HL-60/S4 treated with retinoic acid at 250 ng/mL for 4 days and 3 days (cell line): Measurements from ENCODE around the gene NTPCR.
"Not testable (repeated sequence)": the region's sequence is repeated elsewhere in the genome, so short reads cannot be mapped to it uniquely, and the experiment has no call there.

Source experiments
- in situ Hi-C: fragments of 300-500 bp; cut with MboI; formaldehyde crosslinking; loops from 2 replicates; pipeline ENCODE4 v1.7.0; 2022; ENCODE audit warnings: low sequenced_read_pairs

Gene NTPCR, protein sequence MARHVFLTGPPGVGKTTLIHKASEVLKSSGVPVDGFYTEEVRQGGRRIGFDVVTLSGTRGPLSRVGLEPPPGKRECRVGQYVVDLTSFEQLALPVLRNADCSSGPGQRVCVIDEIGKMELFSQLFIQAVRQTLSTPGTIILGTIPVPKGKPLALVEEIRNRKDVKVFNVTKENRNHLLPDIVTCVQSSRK

DNA sequence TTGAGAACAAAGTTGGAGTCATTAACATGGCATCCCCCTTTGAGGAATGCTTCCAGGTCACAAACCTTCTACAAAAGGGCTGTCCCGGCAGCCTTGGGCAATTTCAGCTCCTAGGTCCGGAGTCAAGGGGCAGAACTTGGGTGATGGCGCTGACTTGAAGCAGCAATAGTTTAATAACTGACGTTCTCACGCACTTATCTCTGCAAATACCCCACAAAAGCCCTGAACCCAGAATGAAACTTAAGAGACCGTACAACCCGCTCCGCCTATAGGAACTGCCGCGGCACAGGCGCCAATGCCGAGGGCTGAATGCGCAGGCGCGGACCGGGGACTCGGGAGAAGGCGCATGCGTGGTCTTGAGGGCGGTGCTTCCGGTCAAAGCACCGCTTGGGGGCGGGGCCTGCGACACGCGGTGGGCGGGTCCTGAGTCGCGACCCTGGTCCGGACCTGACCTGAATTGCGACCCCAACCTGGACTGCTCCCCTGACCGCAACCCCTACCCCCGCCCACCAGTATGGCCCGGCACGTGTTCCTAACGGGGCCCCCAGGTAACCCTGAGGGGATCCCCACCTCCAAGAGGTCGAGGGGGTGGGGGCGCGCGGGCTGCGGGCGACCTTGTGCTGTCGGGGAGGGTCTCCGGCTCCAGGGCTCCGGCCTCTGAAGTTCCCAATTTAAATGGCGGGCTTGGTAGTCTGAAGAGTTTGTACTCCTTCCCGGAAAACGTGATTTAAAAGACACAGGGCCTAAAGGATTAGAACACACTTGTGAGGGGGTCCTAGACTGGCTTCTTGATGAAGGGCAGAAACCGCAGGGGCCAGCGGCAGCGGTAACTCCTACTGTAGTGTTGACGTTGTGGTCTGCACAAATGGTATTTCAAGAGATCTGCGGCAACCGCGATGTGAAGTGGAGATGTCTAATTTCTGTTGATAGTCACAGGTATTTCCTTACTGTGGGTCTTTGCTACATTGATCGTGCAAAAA lies at the start of gene NTPCR:
Gene NTPCR (plus strand): TSS at position 415 of the 980 bp plus-strand sequence. CDS start 100 bp downstream, at position 515.
- in situ Hi-C loops = no loop called here

DNA sequence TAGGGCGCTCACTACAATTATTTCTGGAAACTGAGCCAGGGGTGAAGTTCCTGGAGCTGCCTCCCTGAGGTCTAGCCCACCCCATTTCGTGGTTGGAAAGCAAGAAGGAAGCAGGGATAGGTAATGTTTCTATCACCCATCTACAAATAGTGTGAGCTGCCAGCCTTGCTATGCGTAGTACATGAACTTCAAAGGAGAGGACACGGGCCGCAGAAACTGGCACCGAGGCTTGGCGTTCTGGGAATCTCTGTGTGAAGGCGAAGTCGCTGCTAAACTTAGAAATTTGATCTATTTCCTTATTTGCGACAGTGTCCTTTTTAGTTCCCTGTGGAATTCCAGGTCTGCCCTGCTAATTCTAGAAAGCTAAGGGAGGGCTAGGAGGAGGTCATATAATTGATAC lies 49.6 kb upstream of the NTPCR start:
- in situ Hi-C loops = no loop called here

DNA sequence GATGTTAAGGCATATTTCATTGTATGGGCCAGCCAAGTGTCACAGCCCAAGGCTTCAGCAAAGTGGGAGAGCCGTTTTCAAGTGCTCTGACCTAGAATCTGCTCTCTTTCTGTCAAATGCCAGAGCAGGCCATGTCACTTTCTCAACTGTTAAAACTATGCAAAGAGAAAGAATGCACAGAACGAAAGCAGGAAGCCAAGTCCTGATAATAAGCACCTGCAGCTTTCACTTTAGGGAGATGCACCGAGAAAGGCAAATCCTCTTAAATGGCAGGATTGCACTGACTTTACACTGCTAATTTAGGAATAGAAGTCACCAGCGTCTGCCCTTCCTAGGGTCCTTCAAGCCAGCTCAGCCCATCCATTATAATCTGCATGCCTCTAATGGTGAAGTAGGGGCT lies 49.2 kb upstream of the NTPCR start:
- in situ Hi-C loops = no loop called here

DNA sequence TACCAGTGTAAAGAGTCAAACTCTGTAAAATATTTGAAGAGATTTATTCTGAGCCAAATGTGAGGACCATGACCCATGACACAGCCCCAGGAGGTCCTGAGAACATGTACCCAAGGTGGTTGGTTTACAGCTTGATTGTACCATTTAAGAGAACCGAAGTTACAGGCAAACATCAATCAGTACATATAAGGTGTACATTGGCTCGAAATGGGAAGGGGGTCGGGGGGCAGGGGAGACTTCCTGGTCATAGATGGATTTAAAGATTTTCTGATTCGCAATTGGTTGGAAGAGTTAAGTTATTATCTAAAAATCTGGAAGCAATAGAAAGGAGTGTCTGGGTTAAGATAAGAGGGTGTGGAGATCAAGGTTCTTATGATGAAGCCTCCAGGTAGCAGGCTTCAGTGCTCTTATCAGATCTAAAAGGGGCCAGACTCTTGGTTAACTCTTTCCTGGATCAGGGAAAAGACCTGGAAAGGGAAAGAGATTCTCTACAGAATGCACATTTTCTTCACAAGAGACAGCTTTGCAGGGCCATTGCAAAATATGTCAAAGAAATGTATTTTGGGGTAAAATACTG lies 47.5 kb upstream of the NTPCR start:
- in situ Hi-C loops = no loop called here

DNA sequence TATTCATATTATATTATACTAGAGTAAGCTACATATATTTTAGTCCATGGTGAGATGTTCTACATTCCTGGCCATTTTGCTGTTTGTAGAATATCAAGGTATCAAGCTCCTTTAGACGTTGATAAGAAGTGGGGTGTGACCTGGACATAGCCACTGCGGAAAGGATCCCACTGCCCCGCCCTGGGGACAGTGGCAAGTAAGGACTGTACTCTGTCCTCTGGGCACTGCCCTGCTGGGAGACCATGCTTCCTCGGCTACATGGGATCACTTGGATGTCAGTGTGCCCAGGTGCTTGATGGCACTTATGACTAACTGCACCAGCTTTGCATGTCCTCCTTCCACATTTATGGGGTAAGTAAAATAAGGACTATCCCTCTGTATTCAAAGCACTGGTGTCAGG lies 46.3 kb upstream of the NTPCR start:
- in situ Hi-C loops = no loop called here

DNA sequence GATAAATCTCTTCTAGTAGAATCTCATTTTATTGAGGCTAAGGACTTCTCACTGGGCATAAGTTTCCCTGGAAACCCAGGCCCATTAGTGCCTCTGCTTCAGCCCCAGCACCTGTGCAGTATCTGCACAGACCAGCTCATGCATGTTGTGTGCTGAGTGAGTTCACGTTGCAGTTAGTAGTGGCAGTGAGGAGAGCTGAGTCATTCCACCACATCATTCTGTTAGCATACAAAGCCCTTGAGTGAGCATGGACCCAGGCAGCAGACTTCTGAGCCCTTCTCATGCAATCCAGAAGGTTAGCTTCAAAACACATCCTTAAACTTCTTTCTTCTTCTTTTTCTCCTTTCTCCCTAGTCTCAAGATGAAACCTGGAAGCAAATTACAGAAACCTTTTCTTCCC lies 45.8 kb upstream of the NTPCR start:
- in situ Hi-C loops = no loop called here

DNA sequence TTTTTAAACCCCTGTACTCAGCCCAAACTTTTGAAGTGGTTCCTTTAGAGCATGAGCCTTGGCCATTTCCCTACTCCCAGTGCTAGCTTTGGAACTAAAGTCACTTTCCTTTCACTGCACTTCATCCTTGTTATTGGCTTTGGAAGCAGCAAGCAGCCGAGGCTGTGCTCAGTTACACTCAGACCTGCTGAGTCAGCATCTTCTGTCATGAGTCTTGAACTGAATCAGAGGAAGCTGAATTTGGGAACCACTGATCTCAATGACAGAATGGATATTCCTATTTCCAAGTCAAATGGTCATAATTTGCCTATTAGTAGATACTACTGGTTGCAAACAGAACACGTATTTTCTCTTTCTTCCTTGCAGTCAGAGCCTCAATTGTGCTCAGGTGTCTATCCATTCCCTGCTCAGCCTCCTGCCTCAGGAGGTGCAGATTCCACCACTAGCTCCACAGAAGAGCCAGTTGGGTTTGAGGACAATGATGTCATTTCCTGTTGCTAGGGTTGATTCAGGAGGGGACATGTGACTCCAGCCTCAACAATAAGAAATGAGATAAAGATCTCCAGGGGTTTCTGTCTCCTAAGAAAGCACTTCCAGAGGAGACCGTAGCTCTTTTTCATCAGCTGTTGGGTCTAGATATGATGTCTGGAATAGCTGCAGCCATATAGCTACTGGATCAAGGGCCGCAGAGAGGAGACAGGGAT lies 44.9 kb upstream of the NTPCR start:
- in situ Hi-C loops = no loop called here

DNA sequence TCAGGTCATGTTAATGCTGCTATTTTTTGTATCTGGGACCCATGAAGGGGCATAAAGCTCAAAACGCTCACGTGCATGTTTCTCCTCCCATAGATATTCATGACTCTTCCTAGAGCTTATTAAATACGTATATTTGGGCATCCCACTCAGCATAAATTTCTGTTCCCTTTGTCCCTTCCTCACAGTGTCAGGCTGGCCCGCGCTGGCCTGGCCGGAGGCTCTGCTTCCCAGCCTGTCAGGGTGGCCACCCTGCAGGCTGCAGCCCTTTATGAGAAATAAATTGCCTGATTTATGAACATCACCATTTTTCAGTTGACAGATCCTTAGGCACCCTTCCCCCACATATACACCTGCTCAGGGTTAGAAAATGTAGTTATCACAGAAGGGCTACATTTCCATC lies 44.0 kb upstream of the NTPCR start:
- in situ Hi-C loops = no loop called here

DNA sequence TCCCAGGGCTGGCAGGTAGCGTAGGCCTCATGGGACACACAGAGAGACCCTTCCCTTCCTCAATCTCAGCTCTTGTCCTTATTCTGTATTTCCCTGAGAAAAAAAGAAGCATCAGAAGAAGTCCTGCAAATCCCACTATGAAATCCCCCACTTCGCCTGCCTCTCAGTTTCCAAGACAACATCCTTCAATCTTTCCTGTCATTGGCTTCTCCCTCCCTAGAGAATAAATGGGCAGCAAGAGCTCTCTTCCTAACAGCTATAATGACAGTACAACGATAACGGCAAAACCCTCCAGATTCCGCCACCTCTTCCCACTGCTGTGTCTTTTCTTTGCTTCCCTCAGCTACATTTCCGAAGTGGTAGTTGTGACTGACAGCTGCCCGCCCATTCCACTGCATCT lies 41.6 kb upstream of the NTPCR start:
- in situ Hi-C loops = no loop called here

DNA sequence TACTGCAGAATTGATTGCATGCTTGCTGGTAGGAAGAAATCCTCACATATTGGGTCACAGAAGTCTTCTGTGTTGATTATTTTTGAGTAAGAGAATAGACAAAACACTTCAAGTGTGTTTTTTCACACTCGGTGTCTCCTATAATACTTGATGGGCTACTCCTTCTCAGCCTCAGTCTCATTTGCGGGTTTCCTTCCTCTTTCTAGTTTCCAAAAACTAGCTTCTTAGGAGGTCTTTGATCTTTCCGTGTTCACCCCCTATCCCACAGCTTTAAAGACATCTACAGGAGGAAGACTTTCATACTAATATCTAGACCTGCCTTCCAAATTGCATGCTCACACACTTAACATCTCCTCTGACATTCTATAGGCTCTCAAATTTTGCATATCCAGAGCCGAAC lies 40.7 kb upstream of the NTPCR start:
- in situ Hi-C loops = no loop called here

DNA sequence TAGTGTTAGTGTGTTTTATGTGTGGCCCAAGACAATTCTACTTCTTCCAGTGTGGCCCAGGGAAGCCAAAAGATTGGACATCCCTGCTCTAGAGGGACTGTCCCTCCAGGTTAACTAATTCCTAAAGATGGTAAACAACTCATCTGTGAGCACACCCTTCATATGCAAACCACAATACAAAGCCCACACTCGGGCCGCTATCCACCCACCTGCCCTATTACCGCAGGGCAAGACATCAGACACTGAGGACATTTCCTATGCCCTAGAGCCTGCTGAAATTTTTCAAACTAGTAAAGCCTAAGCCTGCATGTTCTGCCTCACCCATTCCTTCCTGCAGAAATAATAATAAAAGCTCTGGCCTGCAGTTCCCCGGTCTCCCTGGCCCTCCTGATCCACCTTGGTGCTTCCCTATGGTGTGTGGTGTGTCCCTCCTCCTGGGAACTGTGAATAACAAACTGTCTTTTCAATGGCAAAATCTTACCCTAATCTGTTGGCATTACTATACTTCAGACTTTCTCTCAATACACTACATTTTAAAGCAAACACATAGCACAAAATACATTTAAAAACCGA lies 39.3 kb upstream of the NTPCR start:
- in situ Hi-C loops = no loop called here

DNA sequence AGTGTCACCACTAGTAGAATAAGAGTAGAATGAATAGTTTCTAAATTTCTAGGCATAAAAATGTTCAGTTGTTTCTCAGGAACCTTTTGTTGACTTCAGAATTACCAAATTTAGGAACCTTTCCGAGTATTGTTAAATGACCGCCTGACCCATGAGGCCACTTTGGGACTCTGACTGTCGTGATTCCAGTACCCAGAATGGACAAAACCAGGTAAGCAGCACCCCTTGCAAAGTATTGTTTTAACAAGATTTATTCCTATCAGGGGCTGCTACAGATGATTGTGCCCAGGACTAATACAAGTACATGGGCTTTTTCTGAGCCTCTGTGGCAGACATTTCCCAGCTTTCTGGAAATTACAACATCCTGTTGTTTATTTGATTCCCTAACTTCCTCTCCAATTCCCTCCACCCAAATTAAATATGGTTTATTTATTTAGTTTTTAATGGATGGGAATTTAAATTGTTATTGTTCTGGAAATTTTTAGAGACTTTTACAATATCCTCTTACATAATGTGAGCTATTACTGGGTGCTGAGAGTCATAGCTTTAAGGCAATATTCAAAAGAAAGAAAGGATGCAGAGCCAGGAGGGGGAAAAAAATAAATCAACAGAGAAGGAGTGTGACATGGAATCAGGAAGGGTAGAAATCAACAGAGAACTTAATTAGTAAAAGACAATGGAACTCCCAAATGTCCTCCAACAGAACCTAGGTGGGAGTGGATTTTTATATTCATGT lies 37.4 kb upstream of the NTPCR start:
- in situ Hi-C loops = no loop called here

DNA sequence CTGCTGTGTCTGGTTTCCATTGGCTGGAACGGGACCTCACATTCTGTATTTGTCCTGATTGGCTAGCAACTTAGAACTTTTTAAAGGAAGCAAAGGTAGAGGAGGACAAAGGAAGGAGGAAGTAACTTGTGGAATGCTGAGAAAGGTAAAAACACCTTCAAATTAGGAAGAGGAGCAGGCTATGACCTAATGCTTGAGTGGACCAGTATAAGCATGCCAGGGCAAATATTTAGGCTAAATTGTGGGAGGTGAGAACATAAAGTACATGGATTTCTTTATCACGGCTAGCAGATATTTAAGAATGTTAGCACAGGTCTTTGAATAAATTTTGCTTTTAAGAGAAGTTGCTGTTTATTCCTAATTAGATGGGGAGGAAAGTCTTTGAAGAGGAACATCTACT lies 36.1 kb upstream of the NTPCR start:
- in situ Hi-C loops = not testable (repeated sequence)

DNA sequence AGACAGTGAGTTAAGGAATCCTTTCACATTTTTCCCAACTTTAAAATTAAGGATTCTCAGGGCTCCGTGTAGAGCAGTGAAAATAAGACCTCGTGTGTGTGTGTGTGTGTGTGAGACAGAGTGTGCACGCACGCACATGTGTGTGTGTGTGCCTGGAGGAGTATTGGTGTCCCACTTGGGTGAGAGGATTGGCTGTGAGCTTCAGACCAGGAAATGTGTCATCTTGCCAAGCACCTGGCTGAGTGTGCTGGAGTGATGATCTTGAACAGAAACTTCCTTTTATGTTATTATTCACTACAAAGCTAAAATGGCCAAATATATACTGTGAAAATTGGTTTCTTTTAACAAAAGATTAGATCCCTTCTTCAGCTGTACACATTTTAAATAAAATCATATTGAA lies 35.2 kb upstream of the NTPCR start:
- in situ Hi-C loops = no loop called here

DNA sequence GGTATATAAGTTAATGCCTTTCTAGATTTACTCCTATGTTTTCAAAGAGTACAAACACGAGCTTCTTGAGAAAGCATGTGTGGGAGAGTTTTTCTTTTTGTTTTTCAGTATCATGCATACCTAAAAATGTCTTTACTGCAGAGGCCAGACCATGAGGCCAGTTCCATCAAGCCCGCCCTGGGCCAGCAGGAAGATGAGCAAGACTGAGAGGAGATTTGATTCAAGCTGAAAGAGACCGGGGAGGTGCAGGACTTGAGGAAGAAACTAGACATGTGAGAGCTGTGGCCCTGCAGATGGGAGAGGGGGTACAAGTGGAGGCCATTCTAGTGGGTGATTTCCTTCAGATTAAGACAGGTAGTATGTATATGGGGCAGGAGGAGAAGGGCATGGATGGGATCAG lies 33.4 kb upstream of the NTPCR start:
- in situ Hi-C loops = no loop called here

DNA sequence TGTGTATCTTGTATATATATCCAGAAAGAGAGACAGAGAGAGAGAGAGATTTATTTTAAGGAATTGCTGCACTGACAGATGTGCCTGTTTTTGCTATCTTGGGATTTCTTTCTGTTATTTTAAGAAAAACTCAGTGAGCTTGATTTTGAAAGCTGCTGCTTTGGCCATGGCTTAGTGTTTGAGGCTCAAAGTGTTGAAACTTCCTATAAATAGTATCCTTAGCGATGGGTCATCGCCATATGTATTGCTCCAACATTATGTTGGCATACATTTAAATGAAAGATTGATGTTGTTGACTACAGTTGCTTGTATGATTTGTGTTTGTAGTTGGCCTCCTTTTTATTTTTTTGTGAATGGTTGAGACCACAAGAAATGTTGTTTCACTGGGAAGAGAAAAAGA lies 29.0 kb upstream of the NTPCR start:
- in situ Hi-C loops = no loop called here

DNA sequence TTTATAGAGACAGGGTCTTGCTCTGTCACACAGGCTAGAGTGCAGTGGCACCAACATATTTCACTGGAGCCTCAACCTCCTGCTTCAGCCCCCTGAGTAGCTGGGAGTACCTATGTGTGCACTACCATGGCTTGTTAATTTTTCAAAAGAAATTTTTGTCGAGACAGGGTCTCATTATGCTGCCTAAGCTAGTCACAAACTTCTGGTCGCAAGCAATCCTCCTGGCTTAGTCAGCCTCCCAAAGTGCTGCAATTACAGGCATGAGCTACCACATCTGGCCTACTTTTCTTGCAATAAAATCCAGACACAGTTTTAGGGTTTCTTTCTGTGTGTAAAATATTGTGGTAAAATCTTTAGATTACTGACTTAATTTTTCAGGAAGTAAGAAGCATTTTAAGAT lies 27.9 kb upstream of the NTPCR start:
- in situ Hi-C loops = no loop called here

DNA sequence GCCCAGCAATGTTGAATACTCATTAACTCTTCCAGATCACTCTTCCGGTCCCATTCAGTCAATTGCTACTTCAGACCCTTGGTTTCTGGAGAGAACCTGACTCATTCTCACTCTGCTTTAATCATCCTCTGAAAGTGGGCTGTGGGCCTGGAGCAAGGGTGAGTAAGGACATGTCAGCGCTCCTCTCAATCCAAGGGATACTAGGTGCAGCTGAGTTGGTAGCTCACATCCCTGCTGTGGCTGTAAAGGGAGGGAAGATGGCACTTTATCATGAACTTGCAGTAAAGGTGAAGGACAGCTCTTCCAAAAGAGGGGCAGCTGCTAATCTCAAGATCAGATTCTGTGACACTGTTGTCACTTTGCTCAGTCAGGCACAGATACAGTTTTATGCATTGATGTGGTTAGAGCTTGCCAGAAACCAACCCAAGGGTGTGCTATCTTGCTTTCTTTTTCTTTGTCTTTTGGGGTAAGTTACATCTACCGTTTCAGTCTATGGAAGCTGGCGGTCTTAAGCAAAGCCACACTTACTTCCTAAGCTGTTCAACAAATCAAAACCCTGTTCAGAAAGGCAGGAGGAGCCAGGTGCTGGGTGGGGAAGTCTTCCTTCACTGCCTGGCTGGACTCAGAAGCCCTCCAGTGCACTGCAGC lies 26.5 kb upstream of the NTPCR start:
- in situ Hi-C loops = no loop called here

DNA sequence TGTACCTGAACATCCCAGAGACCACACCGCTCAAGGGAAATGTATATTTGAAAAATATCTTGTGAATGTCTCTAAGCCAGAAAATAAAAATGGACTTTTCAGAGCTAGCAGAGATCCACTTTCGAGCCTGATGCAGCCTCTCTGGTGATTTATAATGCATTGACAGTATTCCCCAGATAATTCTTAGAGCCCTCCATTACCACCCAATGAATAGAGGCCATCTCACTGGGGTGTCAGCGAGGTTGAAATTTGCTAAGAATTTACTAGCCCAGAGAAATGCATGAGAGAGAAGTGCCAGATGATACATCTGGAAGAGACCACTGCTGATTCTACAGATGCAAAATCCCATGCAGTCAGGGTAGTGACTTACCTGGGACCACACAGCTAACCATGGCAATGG lies 25.5 kb upstream of the NTPCR start:
- in situ Hi-C loops = no loop called here
